Neural cell (in vitro differentiated cells): ENCODE data around the gene CLOCK.

Experiments
- EP300 ChIP-seq: fragments of 450-650 bp; conservative IDR thresholded peaks from 2 replicates; pipeline ENCODE4 v1.6.1; 2014; ENCODE audit warnings: antibody characterized with exemption, mild to moderate bottlenecking, moderate library complexity; ENCODE audit not compliant: poor library complexity, severe bottlenecking
- EZH2 ChIP-seq: fragments of 200-600, 300-800 bp; shearing (Covaris generic), sonication (generic); IDR thresholded peaks from 2 replicates; pipeline ENCODE4 v1.6.1; 2014; ENCODE audit warnings: antibody characterized with exemption, low read length, borderline replicate concordance, mild to moderate bottlenecking; ENCODE audit not compliant: insufficient read depth, poor library complexity, severe bottlenecking
- MXI1 ChIP-seq: fragments of 450-650 bp; conservative IDR thresholded peaks from 2 replicates; pipeline ENCODE4 v1.6.1; 2014; ENCODE audit warnings: antibody characterized with exemption, mild to moderate bottlenecking; ENCODE audit not compliant: poor library complexity, severe bottlenecking
- POLR2AphosphoS5 ChIP-seq: IDR thresholded peaks from 2 replicates; pipeline ENCODE4 v1.6.1; 2012
- RAD21 ChIP-seq: fragments of 450-650 bp; conservative IDR thresholded peaks from 2 replicates; pipeline ENCODE4 v1.6.1; 2014; ENCODE audit warnings: antibody characterized with exemption, mild to moderate bottlenecking, moderate library complexity
- TF ChIP-seq, protein P1 (sequence below): fragments of 450-650 bp; IDR thresholded peaks from 2 replicates; pipeline ENCODE4 v1.5.1; 2014; ENCODE audit warnings: antibody characterized with exemption, mild to moderate bottlenecking, moderate library complexity; ENCODE audit not compliant: poor library complexity, severe bottlenecking
- TF ChIP-seq, protein P2 (sequence below): IDR thresholded peaks from 2 replicates; pipeline ENCODE4 v1.6.1; 2012; ENCODE audit warnings: borderline replicate concordance

DNA sequence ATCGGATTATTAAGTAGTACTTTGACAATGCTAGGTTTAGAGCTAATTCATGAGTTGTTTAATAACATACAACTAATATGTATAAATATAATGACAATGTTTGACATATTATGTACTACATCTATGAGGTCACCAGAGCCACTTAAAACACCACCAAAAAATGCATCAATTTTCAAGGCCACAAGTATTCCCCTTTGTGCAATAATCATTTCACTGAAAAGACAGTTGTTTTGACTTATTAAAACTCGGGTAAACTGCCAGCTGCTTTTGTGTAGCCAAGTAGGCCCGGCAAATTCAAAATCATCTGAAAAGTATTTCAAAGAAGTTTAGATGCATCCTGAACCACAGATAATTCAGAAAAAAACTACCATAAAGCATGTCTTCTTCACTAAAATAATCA lies 48.7 kb downstream of the CLOCK start:
- TF ChIP-seq, protein P1, sequence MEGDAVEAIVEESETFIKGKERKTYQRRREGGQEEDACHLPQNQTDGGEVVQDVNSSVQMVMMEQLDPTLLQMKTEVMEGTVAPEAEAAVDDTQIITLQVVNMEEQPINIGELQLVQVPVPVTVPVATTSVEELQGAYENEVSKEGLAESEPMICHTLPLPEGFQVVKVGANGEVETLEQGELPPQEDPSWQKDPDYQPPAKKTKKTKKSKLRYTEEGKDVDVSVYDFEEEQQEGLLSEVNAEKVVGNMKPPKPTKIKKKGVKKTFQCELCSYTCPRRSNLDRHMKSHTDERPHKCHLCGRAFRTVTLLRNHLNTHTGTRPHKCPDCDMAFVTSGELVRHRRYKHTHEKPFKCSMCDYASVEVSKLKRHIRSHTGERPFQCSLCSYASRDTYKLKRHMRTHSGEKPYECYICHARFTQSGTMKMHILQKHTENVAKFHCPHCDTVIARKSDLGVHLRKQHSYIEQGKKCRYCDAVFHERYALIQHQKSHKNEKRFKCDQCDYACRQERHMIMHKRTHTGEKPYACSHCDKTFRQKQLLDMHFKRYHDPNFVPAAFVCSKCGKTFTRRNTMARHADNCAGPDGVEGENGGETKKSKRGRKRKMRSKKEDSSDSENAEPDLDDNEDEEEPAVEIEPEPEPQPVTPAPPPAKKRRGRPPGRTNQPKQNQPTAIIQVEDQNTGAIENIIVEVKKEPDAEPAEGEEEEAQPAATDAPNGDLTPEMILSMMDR, result no peak
- TF ChIP-seq EZH2, result no peak
- TF ChIP-seq, protein P2, sequence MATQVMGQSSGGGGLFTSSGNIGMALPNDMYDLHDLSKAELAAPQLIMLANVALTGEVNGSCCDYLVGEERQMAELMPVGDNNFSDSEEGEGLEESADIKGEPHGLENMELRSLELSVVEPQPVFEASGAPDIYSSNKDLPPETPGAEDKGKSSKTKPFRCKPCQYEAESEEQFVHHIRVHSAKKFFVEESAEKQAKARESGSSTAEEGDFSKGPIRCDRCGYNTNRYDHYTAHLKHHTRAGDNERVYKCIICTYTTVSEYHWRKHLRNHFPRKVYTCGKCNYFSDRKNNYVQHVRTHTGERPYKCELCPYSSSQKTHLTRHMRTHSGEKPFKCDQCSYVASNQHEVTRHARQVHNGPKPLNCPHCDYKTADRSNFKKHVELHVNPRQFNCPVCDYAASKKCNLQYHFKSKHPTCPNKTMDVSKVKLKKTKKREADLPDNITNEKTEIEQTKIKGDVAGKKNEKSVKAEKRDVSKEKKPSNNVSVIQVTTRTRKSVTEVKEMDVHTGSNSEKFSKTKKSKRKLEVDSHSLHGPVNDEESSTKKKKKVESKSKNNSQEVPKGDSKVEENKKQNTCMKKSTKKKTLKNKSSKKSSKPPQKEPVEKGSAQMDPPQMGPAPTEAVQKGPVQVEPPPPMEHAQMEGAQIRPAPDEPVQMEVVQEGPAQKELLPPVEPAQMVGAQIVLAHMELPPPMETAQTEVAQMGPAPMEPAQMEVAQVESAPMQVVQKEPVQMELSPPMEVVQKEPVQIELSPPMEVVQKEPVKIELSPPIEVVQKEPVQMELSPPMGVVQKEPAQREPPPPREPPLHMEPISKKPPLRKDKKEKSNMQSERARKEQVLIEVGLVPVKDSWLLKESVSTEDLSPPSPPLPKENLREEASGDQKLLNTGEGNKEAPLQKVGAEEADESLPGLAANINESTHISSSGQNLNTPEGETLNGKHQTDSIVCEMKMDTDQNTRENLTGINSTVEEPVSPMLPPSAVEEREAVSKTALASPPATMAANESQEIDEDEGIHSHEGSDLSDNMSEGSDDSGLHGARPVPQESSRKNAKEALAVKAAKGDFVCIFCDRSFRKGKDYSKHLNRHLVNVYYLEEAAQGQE, result no peak
- no peak for TF ChIP-seq POLR2AphosphoS5
- no peak for TF ChIP-seq EP300
- no peak for TF ChIP-seq RAD21
- no peak for TF ChIP-seq MXI1
